ENCODE data around the gene TTC7B.

GRCh38 chr14:90517076-90517841 lies 299.0 kb downstream of the TTC7B start:
- TF ChIP-seq CTCF (IDR thresholded peaks at IDR 0.05) = no peak
- no peak for TF ChIP-seq EP300 (IDR thresholded peaks at IDR 0.05)
